ENCODE measurements around the gene AFG1L.
"Not testable (repeated sequence)": the region's sequence is repeated elsewhere in the genome, so short reads cannot be mapped to it uniquely, and the experiment has no call there.

- TF ChIP-seq POLR2AphosphoS5, CTCF (IDR thresholded peaks at IDR 0.05): not testable (repeated sequence)
Measured at GRCh38 chr6:108308641-108309040, 13.8 kb downstream of the AFG1L start.
